Endothelial cell of umbilical vein (primary cell): ENCODE results near the gene NAPA. TPM values are rescaled to one million over a fixed set of nuclear protein-coding genes. Genes with fewer than 3 reads are reported as not detected.

Source experiments
- BruUV-seq: library from RNA; stranded (reverse); fragments of 400-500 nt; replicated peaks from 2 replicates; lab custom pipeline; 2021; lab: Mats Ljungman, UMichigan
- CTCF ChIA-PET: fragments of 300-600, 350-600 bp; sonication (Branson Sonifier 250); formaldehyde crosslinking; loops from one replicate; lab custom pipeline; 2021; ENCODE audit warnings: antibody characterized with exemption, inconsistent platforms; lab: Charles Lee
- POLR2A ChIA-PET: fragments of 300-600, 350-600 bp; sonication (Branson Sonifier 250); formaldehyde crosslinking; loops from one replicate; lab custom pipeline; 2021; ENCODE audit warnings: antibody characterized with exemption, inconsistent platforms; lab: Charles Lee
- DNase-seq: peaks from one replicate; pipeline ENCODE4 v3.0.0-alpha.2; 2011; ENCODE audit warnings: low read depth, low spot score
- FAIRE-seq: peaks from 2 replicates; lab custom pipeline; 2011; peaks lifted over from hg19 to GRCh38; lab: Jason Lieb, UNC
- H2AFZ ChIP-seq: 2 replicates; pipeline ENCODE4 v1.6.0; 2012; ENCODE audit warnings: low read depth, low read length, control low read depth, inconsistent platforms
- H3K27ac ChIP-seq: 2 replicates; pipeline ENCODE4 v1.5.1; 2011; ENCODE audit warnings: low read depth, mild to moderate bottlenecking, control low read depth, low read length, moderate library complexity; ENCODE audit not compliant: insufficient read depth
- H3K27me3 ChIP-seq, 2 experiments: 2 replicates each; pipeline versions ENCODE4 v1.6.0 to v1.6.1; 2011; ENCODE audit warnings: low read length in 2 of 2, mixed read lengths in 1 of 2; ENCODE audit not compliant: control insufficient read depth in 2 of 2, insufficient read depth in 2 of 2
- H3K36me3 ChIP-seq, 2 experiments: 2 replicates in 1 of 2; 3 replicates in 1 of 2; pipeline ENCODE4 v1.5.1; 2011; ENCODE audit warnings: low read length in 2 of 2, mild to moderate bottlenecking in 1 of 2, moderate library complexity in 1 of 2; ENCODE audit not compliant: control insufficient read depth in 2 of 2, insufficient read depth in 2 of 2; ENCODE audit errors: extremely low read depth in 1 of 2
- H3K4me1 ChIP-seq: 3 replicates; pipeline ENCODE4 v1.5.1; 2011; ENCODE audit warnings: mild to moderate bottlenecking, low read length; ENCODE audit not compliant: control insufficient read depth, insufficient read depth; ENCODE audit errors: extremely low read depth
- H3K4me2 ChIP-seq: 2 replicates; pipeline ENCODE4 v1.6.1; 2011; ENCODE audit warnings: low read length, control low read depth, mixed read lengths; ENCODE audit not compliant: insufficient read depth
- H3K4me3 ChIP-seq, 3 experiments: fragments of 200-600 bp in 1 of 3; sonication (generic), shearing (Covaris generic) in 1 of 3; replicated peaks in 1 of 3; 2 replicates each; pipeline ENCODE4 v1.5.1; 2011 to 2016; ENCODE audit warnings: control low read depth in 3 of 3, low read length in 3 of 3, mild to moderate bottlenecking in 2 of 3, inconsistent platforms in 1 of 3, low read depth in 1 of 3, moderate library complexity in 1 of 3; ENCODE audit not compliant: insufficient read depth in 1 of 3
- H3K79me2 ChIP-seq: 2 replicates; pipeline ENCODE4 v1.6.0; 2012; ENCODE audit warnings: low read length, inconsistent platforms; ENCODE audit not compliant: control insufficient read depth, insufficient read depth
- H3K9ac ChIP-seq: replicated peaks from 2 replicates; pipeline ENCODE3; 2011; ENCODE audit warnings: low read length, control low read depth; ENCODE audit not compliant: insufficient read depth; ENCODE audit errors: extremely low read depth
- H3K9me1 ChIP-seq: replicated peaks from 3 replicates; pipeline ENCODE4 v1.6.0; 2011; ENCODE audit warnings: mild to moderate bottlenecking, low read length; ENCODE audit not compliant: control insufficient read depth, insufficient read depth; ENCODE audit errors: extremely low read depth
- H3K9me3 ChIP-seq: replicated peaks from 2 replicates; pipeline ENCODE4 v1.5.1; 2012; ENCODE audit warnings: low read length, inconsistent platforms; ENCODE audit not compliant: control insufficient read depth, insufficient read depth
- H4K20me1 ChIP-seq: replicated peaks from 2 replicates; pipeline ENCODE3; 2011; ENCODE audit warnings: mild to moderate bottlenecking, low read length; ENCODE audit not compliant: control insufficient read depth, insufficient read depth; ENCODE audit errors: extremely low read depth
- EZH2 ChIP-seq: IDR thresholded peaks from 2 replicates; pipeline ENCODE4 v1.6.1; 2012; ENCODE audit warnings: borderline replicate concordance, low read depth, mild to moderate bottlenecking, moderate library complexity, low read length, inconsistent platforms; ENCODE audit not compliant: severe bottlenecking
- JUN ChIP-seq: IDR thresholded peaks from 2 replicates; pipeline ENCODE4 v1.6.1; 2011; ENCODE audit warnings: borderline replicate concordance, low read depth; ENCODE audit not compliant: insufficient read length, insufficient read depth
- MYC ChIP-seq: IDR thresholded peaks from one replicate; pipeline ENCODE4 v1.6.1; 2011; ENCODE audit warnings: mild to moderate bottlenecking, low read depth, low read length
- POLR2A ChIP-seq: IDR thresholded peaks from 2 replicates; pipeline ENCODE4 v1.6.1; 2012; ENCODE audit warnings: low read depth, mild to moderate bottlenecking, control low read depth, low read length
- POLR2AphosphoS5 ChIP-seq: IDR thresholded peaks from 2 replicates; pipeline ENCODE4 v1.6.1; 2012; ENCODE audit warnings: low read depth, mild to moderate bottlenecking, control low read depth, low read length, moderate library complexity; ENCODE audit not compliant: insufficient read depth
- dilution Hi-C: fragments of 300-500 bp; cut with MboI; formaldehyde crosslinking; loops from one replicate; pipeline ENCODE4 v1.15.0; 2019; ENCODE audit warnings: low sequenced_read_pairs; ENCODE audit not compliant: extremely low pct_ligation_motif_present
- intact Hi-C: fragments of 100-400 bp; cut with micrococcal nuclease; formaldehyde crosslinking; loops from one replicate; pipeline ENCODE4 v1.10.0; 2022
- polyA plus RNA-seq, 4 experiments: library from polyadenylated mRNA; depleted of rRNA in 3 of 4; stranded (reverse) in 3 of 4; unstranded in 1 of 4; fragments of >200 nt; gene quantifications; 2 replicates each; pipeline versions ENCODE4 v1.2.1 to v1.2.3, GENCODE V29; 2011 to 2012; ENCODE audit warnings: missing spikeins in 1 of 4
- total RNA-seq: library from RNA; stranded (reverse); gene quantifications from 2 replicates; pipeline ENCODE4 v1.2.3, GENCODE V29; 2021
- TF ChIP-seq, protein P1 (sequence below): IDR thresholded peaks from 2 replicates; pipeline ENCODE4 v1.6.1; 2011; ENCODE audit not compliant: insufficient read depth, insufficient read length

The NAPA gene
- total and polyA plus RNA-seq, 2 donors (not counting 3 experiments of a cell fraction or from before 2014, with no cell fraction given) = 107 to 154 TPM

DNA sequence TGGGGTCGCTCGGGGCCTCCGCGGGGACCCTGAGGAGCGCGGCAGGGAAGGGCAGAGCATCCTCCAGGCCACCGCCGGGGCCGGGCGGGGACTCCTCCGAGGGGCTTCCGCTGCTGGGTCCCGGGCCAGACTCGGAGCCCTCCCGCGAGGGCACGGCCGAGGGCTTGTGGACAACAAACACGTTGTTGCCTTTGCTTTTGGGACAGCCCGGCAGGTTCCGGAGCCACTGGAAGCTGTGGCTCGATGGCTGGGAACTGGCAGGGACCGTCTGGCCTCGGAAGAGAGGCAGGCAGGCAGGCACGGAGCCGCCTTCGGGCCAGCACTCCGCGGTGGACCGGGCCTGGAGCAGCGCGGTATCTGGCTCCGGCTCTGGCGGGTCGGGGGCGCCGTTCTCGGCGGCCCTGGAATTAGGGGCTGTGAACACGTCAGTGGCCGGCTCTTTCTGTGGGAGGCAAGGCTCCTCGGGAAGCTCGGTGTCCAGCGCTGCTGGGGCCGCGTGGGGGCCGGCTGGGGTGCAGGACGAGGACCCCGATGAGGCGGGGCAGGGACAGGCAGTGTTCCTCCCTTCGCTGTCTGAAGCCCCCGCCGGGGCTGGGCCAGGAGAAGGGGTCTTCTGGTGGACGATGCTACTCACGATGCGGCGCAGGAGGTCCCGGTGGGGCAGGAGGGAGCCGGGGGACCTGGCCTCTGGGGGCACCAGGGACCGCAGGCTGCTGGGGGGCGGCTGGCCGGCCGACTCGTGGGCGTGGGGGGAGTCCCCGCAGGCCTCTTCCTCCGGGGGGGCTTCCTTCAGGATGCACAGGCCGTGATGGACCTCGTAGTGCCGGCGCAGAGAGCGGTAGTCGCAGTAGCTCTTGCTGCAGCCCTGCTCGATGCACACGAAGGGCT is 30.4 kb upstream of the NAPA start:
- Histone ChIP-seq H3K36me3 (no peaks in the 10 kb centered on the region), H3K79me2 (no peaks in the 10 kb centered on the region), H3K4me2 (no peak overlapping the region), H3K27me3 (peaks cover 11 to 19% of the 10 kb centered on the region in 2 experiments), H3K9ac (no peak overlapping the region), H3K9me1 (no peaks in the 10 kb centered on the region), H3K9me3 (no peaks in the 10 kb centered on the region), H3K27ac (no peak overlapping the region), H3K4me1 (peaks cover 2% of the 10 kb centered on the region), H3K4me3 (no peak overlapping the region), H2AFZ (peak overlapping the region; percentile 79), H4K20me1 (no peaks in the 10 kb centered on the region)
- dilution Hi-C loops (no loop called here), intact Hi-C loops (no loop called here)
- DNase-seq (no peak), FAIRE-seq (no peak)
- POLR2A ChIA-PET = no interaction called here
- BruUV-seq = no TSS peak
- CTCF ChIA-PET = interaction anchor here (1.4 kb wide), 2 partner anchors 10 to 14 kb away, joined by 3 to 7 read pairs; no protein-coding TSS in a partner anchor
- TF ChIP-seq POLR2A (no peak), JUN (no peak), MYC (no peak), EZH2 (no peak)
- TF ChIP-seq, protein P1, sequence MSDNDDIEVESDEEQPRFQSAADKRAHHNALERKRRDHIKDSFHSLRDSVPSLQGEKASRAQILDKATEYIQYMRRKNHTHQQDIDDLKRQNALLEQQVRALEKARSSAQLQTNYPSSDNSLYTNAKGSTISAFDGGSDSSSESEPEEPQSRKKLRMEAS = no peak

DNA sequence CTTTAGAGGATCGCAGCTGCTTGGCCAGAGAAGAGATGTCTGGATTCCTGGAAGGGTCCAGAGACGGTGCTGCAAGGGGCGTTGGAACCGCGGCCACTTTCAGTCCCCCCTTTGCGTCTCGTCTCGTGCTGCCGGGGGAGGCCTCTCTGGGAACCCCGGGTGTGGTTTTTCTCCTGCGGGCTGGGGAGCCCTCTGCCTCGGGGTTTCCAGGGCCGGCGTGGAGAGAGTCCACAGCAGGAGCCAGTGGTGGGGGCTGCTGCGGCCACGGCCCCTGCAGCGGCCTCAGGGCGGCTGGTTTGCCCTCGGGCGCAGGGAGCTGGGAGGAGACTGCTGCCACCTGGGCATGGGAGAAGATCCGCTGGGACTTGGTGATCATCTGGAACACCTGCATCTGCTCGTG is 29.6 kb upstream of the NAPA start:
- no TSS peak for BruUV-seq
- CTCF ChIA-PET = no interaction called here

More for the DNA sequence above, 29.6 kb upstream of the NAPA start:
- Histone ChIP-seq H3K4me2 (no peak overlapping the region), H4K20me1 (no peaks in the 10 kb centered on the region), H2AFZ (no peak overlapping the region), H3K36me3 (no peaks in the 10 kb centered on the region), H3K9me3 (no peaks in the 10 kb centered on the region), H3K9ac (no peak overlapping the region), H3K9me1 (no peaks in the 10 kb centered on the region), H3K27ac (no peak overlapping the region), H3K4me1 (peaks cover 2% of the 10 kb centered on the region), H3K27me3 (peaks cover 11 to 19% of the 10 kb centered on the region in 2 experiments), H3K79me2 (no peaks in the 10 kb centered on the region), H3K4me3 (no peak overlapping the region)
- FAIRE-seq (no peak), DNase-seq (no peak)
- TF ChIP-seq JUN (no peak), POLR2AphosphoS5 (no peak)
- TF ChIP-seq, protein P1 = no peak
- intact Hi-C loops (no loop called here), dilution Hi-C loops (no loop called here)
- POLR2A ChIA-PET = no interaction called here
